ENCODE data around the gene CMPK2.

GRCh38 chr2:6854416-6854815 is 11.3 kb downstream of the CMPK2 start:
- TF ChIP-seq RAD21 (CRISPR knock-in tag; conservative IDR thresholded peaks at IDR 0.05 in 1 of 2, IDR thresholded peaks at IDR 0.05 in 1 of 2) (no peak), CTCF (IDR thresholded peaks at IDR 0.05 in 2 of 3, conservative IDR thresholded peaks at IDR 0.05 in 1 of 3; ENCODE audit: insufficient read depth in 2 of 3, low read depth in 1 of 3, low read length in 3 of 3) (no peak), CBFB (CRISPR knock-in tag; IDR thresholded peaks at IDR 0.05) (no peak), SETDB1 (IDR thresholded peaks at IDR 0.05; ENCODE audit: low read length) (no peak), RCOR1 (IDR thresholded peaks at IDR 0.05; ENCODE audit: borderline replicate concordance in 1 of 2, low read depth in 2 of 2, low read length in 2 of 2) (no peak), TEAD2 (tag; IDR thresholded peaks at IDR 0.05) (no peak), TEAD4 (IDR thresholded peaks at IDR 0.05; ENCODE audit: low read length) (no peak), TEAD4 (CRISPR knock-in tag; IDR thresholded peaks at IDR 0.05; ENCODE audit: borderline replicate concordance) (no peak), HIVEP1 (CRISPR knock-in tag; IDR thresholded peaks at IDR 0.05) (no peak), SIRT6 (IDR thresholded peaks at IDR 0.05; ENCODE audit: low read depth, low read length) (no peak), L3MBTL2 (IDR thresholded peaks at IDR 0.05) (no peak)
- TF ChIP-seq, protein P1, sequence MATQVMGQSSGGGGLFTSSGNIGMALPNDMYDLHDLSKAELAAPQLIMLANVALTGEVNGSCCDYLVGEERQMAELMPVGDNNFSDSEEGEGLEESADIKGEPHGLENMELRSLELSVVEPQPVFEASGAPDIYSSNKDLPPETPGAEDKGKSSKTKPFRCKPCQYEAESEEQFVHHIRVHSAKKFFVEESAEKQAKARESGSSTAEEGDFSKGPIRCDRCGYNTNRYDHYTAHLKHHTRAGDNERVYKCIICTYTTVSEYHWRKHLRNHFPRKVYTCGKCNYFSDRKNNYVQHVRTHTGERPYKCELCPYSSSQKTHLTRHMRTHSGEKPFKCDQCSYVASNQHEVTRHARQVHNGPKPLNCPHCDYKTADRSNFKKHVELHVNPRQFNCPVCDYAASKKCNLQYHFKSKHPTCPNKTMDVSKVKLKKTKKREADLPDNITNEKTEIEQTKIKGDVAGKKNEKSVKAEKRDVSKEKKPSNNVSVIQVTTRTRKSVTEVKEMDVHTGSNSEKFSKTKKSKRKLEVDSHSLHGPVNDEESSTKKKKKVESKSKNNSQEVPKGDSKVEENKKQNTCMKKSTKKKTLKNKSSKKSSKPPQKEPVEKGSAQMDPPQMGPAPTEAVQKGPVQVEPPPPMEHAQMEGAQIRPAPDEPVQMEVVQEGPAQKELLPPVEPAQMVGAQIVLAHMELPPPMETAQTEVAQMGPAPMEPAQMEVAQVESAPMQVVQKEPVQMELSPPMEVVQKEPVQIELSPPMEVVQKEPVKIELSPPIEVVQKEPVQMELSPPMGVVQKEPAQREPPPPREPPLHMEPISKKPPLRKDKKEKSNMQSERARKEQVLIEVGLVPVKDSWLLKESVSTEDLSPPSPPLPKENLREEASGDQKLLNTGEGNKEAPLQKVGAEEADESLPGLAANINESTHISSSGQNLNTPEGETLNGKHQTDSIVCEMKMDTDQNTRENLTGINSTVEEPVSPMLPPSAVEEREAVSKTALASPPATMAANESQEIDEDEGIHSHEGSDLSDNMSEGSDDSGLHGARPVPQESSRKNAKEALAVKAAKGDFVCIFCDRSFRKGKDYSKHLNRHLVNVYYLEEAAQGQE (IDR thresholded peaks at IDR 0.05; ENCODE audit: borderline replicate concordance) = no peak
- TF ChIP-seq, protein P1 (CRISPR knock-in tag; IDR thresholded peaks at IDR 0.05; ENCODE audit: low read depth) = no peak

Measured in K562 (cell line).